Endothelial cell (in vitro differentiated cells): ENCODE results near the gene TMEM273. TPM values are rescaled to one million over a fixed set of nuclear protein-coding genes. Genes with fewer than 3 reads are reported as not detected.

Source experiments
- DNase-seq: peaks from one replicate; pipeline ENCODE4 v3.0.0; 2021; ENCODE audit warnings: low spot score
- H3K27ac Mint-ChIP-seq: one replicate; pipeline ENCODE4 v1.8.0; 2021; ENCODE audit warnings: mixed read lengths, inconsistent platforms; ENCODE audit not compliant: unreplicated experiment
- H3K27me3 Mint-ChIP-seq: one replicate; pipeline ENCODE4 v1.8.0; 2021; ENCODE audit warnings: mild to moderate bottlenecking, moderate library complexity, mixed read lengths, inconsistent platforms; ENCODE audit not compliant: unreplicated experiment
- H3K36me3 Mint-ChIP-seq: one replicate; pipeline ENCODE4 v1.8.0; 2021; ENCODE audit warnings: mild to moderate bottlenecking, low read depth, mixed read lengths, inconsistent platforms; ENCODE audit not compliant: unreplicated experiment
- H3K4me1 Mint-ChIP-seq: one replicate; pipeline ENCODE4 v1.8.0; 2021; ENCODE audit warnings: mild to moderate bottlenecking, mixed read lengths, inconsistent platforms; ENCODE audit not compliant: unreplicated experiment
- H3K4me3 Mint-ChIP-seq: one replicate; pipeline ENCODE4 v1.8.0; 2021; ENCODE audit warnings: mild to moderate bottlenecking, mixed read lengths, inconsistent platforms; ENCODE audit not compliant: unreplicated experiment
- H3K9me3 Mint-ChIP-seq: one replicate; pipeline ENCODE4 v1.8.0; 2021; ENCODE audit warnings: mixed read lengths, inconsistent platforms; ENCODE audit not compliant: unreplicated experiment
- total RNA-seq: library from RNA; stranded (reverse); fragmentation: NEBNext Ultra II Directional; extraction: Animal tissue kit (Norgen Biotek cat#: 25700); gene quantifications from one replicate; pipeline ENCODE4 v1.2.1, GENCODE V29; 2021; ENCODE audit not compliant: unreplicated experiment
- TF ChIP-seq, protein P1 (sequence below): fragments of 200-600 bp; sonication (generic); IDR thresholded peaks from one replicate; pipeline ENCODE4 v1.5.0; 2021; ENCODE audit warnings: antibody characterized with exemption; ENCODE audit not compliant: unreplicated experiment

TMEM273 gene
- total RNA-seq, 1 donor from 2014 or later, result 1.6 TPM

DNA sequence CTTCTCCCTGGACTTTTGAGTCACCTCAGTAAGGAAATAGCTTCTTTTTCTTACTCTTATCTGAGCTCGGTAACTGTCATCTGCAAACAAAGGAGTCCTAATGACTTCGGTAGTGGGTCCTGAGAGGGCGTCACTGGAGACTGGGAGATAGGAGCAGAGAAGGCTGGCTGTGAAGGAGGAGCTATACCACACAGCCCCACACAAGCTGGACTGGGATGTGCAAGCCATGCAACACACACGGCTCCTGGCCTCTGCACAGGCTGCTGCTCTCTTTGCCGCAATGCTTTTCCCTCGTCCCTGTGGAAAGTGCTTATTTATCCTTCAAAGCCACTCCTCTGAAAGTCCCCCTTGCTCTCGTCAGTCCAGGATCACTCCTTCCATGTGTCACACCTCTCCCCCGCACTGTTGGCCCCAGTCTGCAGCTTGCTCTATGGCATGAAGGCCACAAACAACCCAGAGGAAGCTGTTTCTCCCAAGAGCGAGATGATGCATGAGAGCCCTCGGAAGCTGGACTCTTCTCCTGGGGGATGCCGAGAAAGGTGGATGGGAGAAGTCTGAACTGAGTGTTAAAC, 14.9 kb downstream of the TMEM273 start:
- H3K27ac Mint-ChIP-seq, result no peak overlapping the region
- peaks cover 6% of the 10 kb centered on the region for H3K27me3 Mint-ChIP-seq
- H3K4me3 Mint-ChIP-seq, result no peak overlapping the region
- peaks cover 3% of the 10 kb centered on the region for H3K4me1 Mint-ChIP-seq
- DNase-seq, result no peak
- H3K9me3 Mint-ChIP-seq, result no peaks in the 10 kb centered on the region
- no peaks in the 10 kb centered on the region for H3K36me3 Mint-ChIP-seq
- TF ChIP-seq, protein P1, sequence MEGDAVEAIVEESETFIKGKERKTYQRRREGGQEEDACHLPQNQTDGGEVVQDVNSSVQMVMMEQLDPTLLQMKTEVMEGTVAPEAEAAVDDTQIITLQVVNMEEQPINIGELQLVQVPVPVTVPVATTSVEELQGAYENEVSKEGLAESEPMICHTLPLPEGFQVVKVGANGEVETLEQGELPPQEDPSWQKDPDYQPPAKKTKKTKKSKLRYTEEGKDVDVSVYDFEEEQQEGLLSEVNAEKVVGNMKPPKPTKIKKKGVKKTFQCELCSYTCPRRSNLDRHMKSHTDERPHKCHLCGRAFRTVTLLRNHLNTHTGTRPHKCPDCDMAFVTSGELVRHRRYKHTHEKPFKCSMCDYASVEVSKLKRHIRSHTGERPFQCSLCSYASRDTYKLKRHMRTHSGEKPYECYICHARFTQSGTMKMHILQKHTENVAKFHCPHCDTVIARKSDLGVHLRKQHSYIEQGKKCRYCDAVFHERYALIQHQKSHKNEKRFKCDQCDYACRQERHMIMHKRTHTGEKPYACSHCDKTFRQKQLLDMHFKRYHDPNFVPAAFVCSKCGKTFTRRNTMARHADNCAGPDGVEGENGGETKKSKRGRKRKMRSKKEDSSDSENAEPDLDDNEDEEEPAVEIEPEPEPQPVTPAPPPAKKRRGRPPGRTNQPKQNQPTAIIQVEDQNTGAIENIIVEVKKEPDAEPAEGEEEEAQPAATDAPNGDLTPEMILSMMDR, result no peak

DNA sequence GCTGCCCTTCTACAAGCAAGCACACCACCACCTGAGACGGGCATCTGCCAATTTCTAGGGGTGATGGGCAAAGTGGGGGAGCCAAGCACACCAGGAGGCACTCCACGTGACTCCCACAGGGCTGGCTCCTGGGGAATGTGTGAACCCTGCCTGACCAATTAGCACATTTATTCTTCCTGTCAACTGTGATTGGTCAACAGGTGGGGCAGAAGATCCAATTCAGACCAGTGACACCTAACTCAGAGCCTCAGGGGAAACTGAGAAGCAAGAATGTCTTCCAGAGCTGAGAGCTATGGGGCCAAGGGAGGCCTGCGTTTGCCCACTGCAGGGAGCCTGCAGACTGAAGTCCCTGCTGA, 15.4 kb downstream of the TMEM273 start:
- Mint-ChIP-seq H3K27ac (no peak overlapping the region), H3K27me3 (peaks cover 7% of the 10 kb centered on the region), H3K4me1 (peaks cover 3% of the 10 kb centered on the region), H3K4me3 (no peak overlapping the region), H3K36me3 (no peaks in the 10 kb centered on the region), H3K9me3 (no peaks in the 10 kb centered on the region)
- TF ChIP-seq, protein P1, result no peak
- DNase-seq, result no peak

DNA sequence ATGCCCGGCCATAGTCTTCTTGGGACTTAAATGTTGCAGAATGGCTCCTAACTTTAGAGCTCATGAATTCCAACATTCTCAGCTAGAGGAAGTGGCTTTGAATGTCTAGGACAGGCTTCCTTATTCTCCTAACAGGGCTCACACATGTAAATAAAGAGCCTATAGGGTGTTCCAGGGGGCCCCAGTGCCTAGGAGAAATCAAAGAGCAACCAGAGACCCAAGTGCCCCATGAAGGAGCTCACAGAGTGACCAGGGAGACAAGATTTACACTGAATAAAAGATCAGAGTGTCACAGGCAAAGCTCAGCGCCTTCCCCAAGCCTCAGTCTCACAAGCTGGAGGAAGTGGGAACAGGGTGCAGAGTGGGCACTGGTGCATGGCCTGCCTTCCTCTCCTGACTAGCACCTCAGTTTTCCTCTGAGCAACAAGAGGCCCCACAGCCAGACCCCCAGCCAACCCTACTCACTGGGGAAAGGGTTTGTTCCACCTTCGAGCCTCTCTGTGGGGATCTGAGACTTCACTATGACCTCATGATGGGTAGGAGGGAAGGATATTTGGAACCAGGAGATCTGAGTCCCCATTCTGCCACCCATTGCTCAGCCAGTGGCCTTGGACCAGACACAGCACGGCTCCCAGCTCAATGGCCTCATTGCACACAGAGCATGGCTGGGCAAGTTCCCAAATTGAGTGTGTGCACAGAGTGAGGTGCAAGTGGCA, 16.0 kb downstream of the TMEM273 start:
- no peaks in the 10 kb centered on the region for H3K9me3 Mint-ChIP-seq
- H3K27me3 Mint-ChIP-seq, result peaks cover 8% of the 10 kb centered on the region
- no peaks in the 10 kb centered on the region for H3K36me3 Mint-ChIP-seq
- DNase-seq, result no peak
- no peak overlapping the region for H3K27ac Mint-ChIP-seq
- H3K4me1 Mint-ChIP-seq, result peaks cover 1% of the 10 kb centered on the region
- H3K4me3 Mint-ChIP-seq, result no peak overlapping the region
- TF ChIP-seq, protein P1, result no peak

DNA sequence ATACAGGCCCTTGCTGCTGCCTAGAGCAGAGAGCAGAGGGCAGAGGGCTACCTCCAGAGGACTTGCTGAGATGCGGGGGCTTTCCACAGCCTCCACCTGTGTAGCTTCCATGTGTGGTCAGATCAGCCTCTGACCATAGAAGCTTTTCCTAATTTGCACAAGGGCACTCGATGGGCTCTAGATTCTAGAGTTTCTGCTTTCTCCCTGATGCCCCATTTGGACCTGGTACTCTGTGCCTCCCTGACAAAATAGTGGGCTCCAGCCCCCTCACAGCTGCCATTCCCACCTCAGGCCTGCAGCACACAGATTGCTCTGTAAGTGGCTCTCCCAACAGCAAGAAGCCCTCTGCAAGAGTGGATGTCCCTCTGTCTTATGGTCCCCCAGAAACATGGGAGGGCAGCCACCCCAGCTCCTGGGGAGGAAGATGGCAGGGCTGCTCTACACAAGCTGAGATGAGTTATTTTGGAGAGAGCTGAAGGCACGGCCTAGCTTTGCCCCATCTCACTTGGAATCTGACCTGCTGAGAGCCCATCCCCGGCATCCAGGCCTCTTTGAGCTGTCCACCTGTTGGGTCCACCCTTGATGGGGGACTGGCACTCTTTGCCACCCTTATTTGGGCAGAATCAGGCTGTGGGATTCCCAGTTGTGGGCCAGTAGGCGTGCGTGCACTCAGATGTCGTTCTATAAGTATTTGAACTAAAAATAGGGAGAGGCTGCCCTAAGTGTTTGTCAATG, 16.7 kb downstream of the TMEM273 start:
- no peak overlapping the region for H3K4me3 Mint-ChIP-seq
- no peaks in the 10 kb centered on the region for H3K36me3 Mint-ChIP-seq
- H3K4me1 Mint-ChIP-seq, result peaks cover under 1% of the 10 kb centered on the region
- H3K9me3 Mint-ChIP-seq, result no peaks in the 10 kb centered on the region
- DNase-seq, result no peak
- no peak overlapping the region for H3K27ac Mint-ChIP-seq
- TF ChIP-seq, protein P1, result no peak
- peaks cover 7% of the 10 kb centered on the region for H3K27me3 Mint-ChIP-seq
